Endothelial cell of umbilical vein (primary cell): ENCODE measurements around the gene ITFG1. TPM values are rescaled to one million over a fixed set of nuclear protein-coding genes. Genes with fewer than 3 reads are reported as not detected.

Source experiments
- BruUV-seq: library from RNA; stranded (reverse); fragments of 400-500 nt; replicated peaks from 2 replicates; lab custom pipeline; 2021; lab: Mats Ljungman, UMichigan
- CTCF ChIA-PET: fragments of 300-600, 350-600 bp; sonication (Branson Sonifier 250); formaldehyde crosslinking; loops from one replicate; lab custom pipeline; 2021; ENCODE audit warnings: antibody characterized with exemption, inconsistent platforms; lab: Charles Lee
- POLR2A ChIA-PET: fragments of 300-600, 350-600 bp; sonication (Branson Sonifier 250); formaldehyde crosslinking; loops from one replicate; lab custom pipeline; 2021; ENCODE audit warnings: antibody characterized with exemption, inconsistent platforms; lab: Charles Lee
- DNase-seq: peaks from one replicate; pipeline ENCODE4 v3.0.0-alpha.2; 2011; ENCODE audit warnings: low read depth, low spot score
- FAIRE-seq: peaks from 2 replicates; lab custom pipeline; 2011; peaks lifted over from hg19 to GRCh38; lab: Jason Lieb, UNC
- H2AFZ ChIP-seq: 2 replicates; pipeline ENCODE4 v1.6.0; 2012; ENCODE audit warnings: low read depth, low read length, control low read depth, inconsistent platforms
- H3K27ac ChIP-seq: 2 replicates; pipeline ENCODE4 v1.5.1; 2011; ENCODE audit warnings: low read depth, mild to moderate bottlenecking, control low read depth, low read length, moderate library complexity; ENCODE audit not compliant: insufficient read depth
- H3K27me3 ChIP-seq, 2 experiments: 2 replicates each; pipeline versions ENCODE4 v1.6.0 to v1.6.1; 2011; ENCODE audit warnings: low read length in 2 of 2, mixed read lengths in 1 of 2; ENCODE audit not compliant: control insufficient read depth in 2 of 2, insufficient read depth in 2 of 2
- H3K36me3 ChIP-seq, 2 experiments: 2 replicates in 1 of 2; 3 replicates in 1 of 2; pipeline ENCODE4 v1.5.1; 2011; ENCODE audit warnings: low read length in 2 of 2, mild to moderate bottlenecking in 1 of 2, moderate library complexity in 1 of 2; ENCODE audit not compliant: control insufficient read depth in 2 of 2, insufficient read depth in 2 of 2; ENCODE audit errors: extremely low read depth in 1 of 2
- H3K4me1 ChIP-seq: 3 replicates; pipeline ENCODE4 v1.5.1; 2011; ENCODE audit warnings: mild to moderate bottlenecking, low read length; ENCODE audit not compliant: control insufficient read depth, insufficient read depth; ENCODE audit errors: extremely low read depth
- H3K4me2 ChIP-seq: 2 replicates; pipeline ENCODE4 v1.6.1; 2011; ENCODE audit warnings: low read length, control low read depth, mixed read lengths; ENCODE audit not compliant: insufficient read depth
- H3K4me3 ChIP-seq, 3 experiments: fragments of 200-600 bp in 1 of 3; sonication (generic), shearing (Covaris generic) in 1 of 3; replicated peaks in 1 of 3; 2 replicates each; pipeline ENCODE4 v1.5.1; 2011 to 2016; ENCODE audit warnings: control low read depth in 3 of 3, low read length in 3 of 3, mild to moderate bottlenecking in 2 of 3, inconsistent platforms in 1 of 3, low read depth in 1 of 3, moderate library complexity in 1 of 3; ENCODE audit not compliant: insufficient read depth in 1 of 3
- H3K79me2 ChIP-seq: 2 replicates; pipeline ENCODE4 v1.6.0; 2012; ENCODE audit warnings: low read length, inconsistent platforms; ENCODE audit not compliant: control insufficient read depth, insufficient read depth
- H3K9ac ChIP-seq: replicated peaks from 2 replicates; pipeline ENCODE3; 2011; ENCODE audit warnings: low read length, control low read depth; ENCODE audit not compliant: insufficient read depth; ENCODE audit errors: extremely low read depth
- H3K9me1 ChIP-seq: replicated peaks from 3 replicates; pipeline ENCODE4 v1.6.0; 2011; ENCODE audit warnings: mild to moderate bottlenecking, low read length; ENCODE audit not compliant: control insufficient read depth, insufficient read depth; ENCODE audit errors: extremely low read depth
- H3K9me3 ChIP-seq: replicated peaks from 2 replicates; pipeline ENCODE4 v1.5.1; 2012; ENCODE audit warnings: low read length, inconsistent platforms; ENCODE audit not compliant: control insufficient read depth, insufficient read depth
- H4K20me1 ChIP-seq: replicated peaks from 2 replicates; pipeline ENCODE3; 2011; ENCODE audit warnings: mild to moderate bottlenecking, low read length; ENCODE audit not compliant: control insufficient read depth, insufficient read depth; ENCODE audit errors: extremely low read depth
- CTCF ChIP-seq, 2 donors: IDR thresholded peaks; 1 replicate in 1 of 2; 2 replicates in 1 of 2; pipeline ENCODE4 v1.5.1; 2011; ENCODE audit warnings: low read length in 2 of 2, mild to moderate bottlenecking in 2 of 2, moderate library complexity in 2 of 2, control low read depth in 1 of 2, inconsistent platforms in 1 of 2, low read depth in 1 of 2; ENCODE audit not compliant: insufficient read depth in 1 of 2; ENCODE audit errors: extremely low read depth in 1 of 2
- EZH2 ChIP-seq: IDR thresholded peaks from 2 replicates; pipeline ENCODE4 v1.6.1; 2012; ENCODE audit warnings: borderline replicate concordance, low read depth, mild to moderate bottlenecking, moderate library complexity, low read length, inconsistent platforms; ENCODE audit not compliant: severe bottlenecking
- FOS ChIP-seq: IDR thresholded peaks from 2 replicates; pipeline ENCODE4 v1.6.1; 2011; ENCODE audit warnings: mild to moderate bottlenecking, low read length, moderate library complexity, borderline replicate concordance; ENCODE audit not compliant: insufficient read depth
- GATA2 ChIP-seq: IDR thresholded peaks from 2 replicates; pipeline ENCODE4 v1.7.0; 2011; ENCODE audit warnings: low read depth, mild to moderate bottlenecking, moderate library complexity, mixed read lengths, low read length; ENCODE audit not compliant: insufficient read length, insufficient read depth
- JUN ChIP-seq: IDR thresholded peaks from 2 replicates; pipeline ENCODE4 v1.6.1; 2011; ENCODE audit warnings: borderline replicate concordance, low read depth; ENCODE audit not compliant: insufficient read length, insufficient read depth
- MAX ChIP-seq: IDR thresholded peaks from 2 replicates; pipeline ENCODE4 v1.6.1; 2011; ENCODE audit not compliant: insufficient read depth, insufficient read length
- MYC ChIP-seq: IDR thresholded peaks from one replicate; pipeline ENCODE4 v1.6.1; 2011; ENCODE audit warnings: mild to moderate bottlenecking, low read depth, low read length
- POLR2A ChIP-seq: IDR thresholded peaks from 2 replicates; pipeline ENCODE4 v1.6.1; 2012; ENCODE audit warnings: low read depth, mild to moderate bottlenecking, control low read depth, low read length
- POLR2AphosphoS5 ChIP-seq: IDR thresholded peaks from 2 replicates; pipeline ENCODE4 v1.6.1; 2012; ENCODE audit warnings: low read depth, mild to moderate bottlenecking, control low read depth, low read length, moderate library complexity; ENCODE audit not compliant: insufficient read depth
- dilution Hi-C: fragments of 300-500 bp; cut with MboI; formaldehyde crosslinking; loops from one replicate; pipeline ENCODE4 v1.15.0; 2019; ENCODE audit warnings: low sequenced_read_pairs; ENCODE audit not compliant: extremely low pct_ligation_motif_present
- intact Hi-C: fragments of 100-400 bp; cut with micrococcal nuclease; formaldehyde crosslinking; loops from one replicate; pipeline ENCODE4 v1.10.0; 2022
- polyA plus RNA-seq, 4 experiments: library from polyadenylated mRNA; depleted of rRNA in 3 of 4; stranded (reverse) in 3 of 4; unstranded in 1 of 4; fragments of >200 nt; gene quantifications; 2 replicates each; pipeline versions ENCODE4 v1.2.1 to v1.2.3, GENCODE V29; 2011 to 2012; ENCODE audit warnings: missing spikeins in 1 of 4
- total RNA-seq: library from RNA; stranded (reverse); gene quantifications from 2 replicates; pipeline ENCODE4 v1.2.3, GENCODE V29; 2021

Gene ITFG1
- total and polyA plus RNA-seq, 2 donors (not counting 3 experiments of a cell fraction or from before 2014, with no cell fraction given), result 32.1 to 44.2 TPM

- intact Hi-C loops, result no loop called here
- FAIRE-seq (no peak), DNase-seq (no peak)
- H3K4me2 ChIP-seq, result no peak overlapping the region
- dilution Hi-C loops, result no loop called here
- no peak overlapping the region for H3K27ac ChIP-seq
- BruUV-seq, result no TSS peak
- no peaks in the 10 kb centered on the region for H3K9me3 ChIP-seq
- no peaks in the 10 kb centered on the region for H4K20me1 ChIP-seq
- H3K9me1 ChIP-seq, result no peaks in the 10 kb centered on the region
- H2AFZ ChIP-seq, result no peak overlapping the region
- peaks cover 8 to 13% of the 10 kb centered on the region in 2 experiments for H3K36me3 ChIP-seq
- POLR2A ChIA-PET, result no interaction called here
- no peak overlapping the region for H3K9ac ChIP-seq
- TF ChIP-seq POLR2AphosphoS5, result no peak
- TF ChIP-seq POLR2A, result no peak
- TF ChIP-seq CTCF (IDR thresholded peaks at IDR 0.05; ENCODE audit: extremely low read depth in 1 of 2, insufficient read depth in 1 of 2, low read depth in 1 of 2, low read length in 2 of 2), result no peak
- no peak for TF ChIP-seq EZH2
- TF ChIP-seq FOS, result no peak
- TF ChIP-seq MAX, result no peak
- TF ChIP-seq MYC, result no peak
- no peak for TF ChIP-seq GATA2
- TF ChIP-seq JUN, result no peak
- CTCF ChIA-PET, result no interaction called here
- no peaks in the 10 kb centered on the region for H3K4me1 ChIP-seq
- no peak overlapping the region for H3K4me3 ChIP-seq
- H3K27me3 ChIP-seq, result no peaks in the 10 kb centered on the region
- H3K79me2 ChIP-seq, result peaks cover 4% of the 10 kb centered on the region
Measured at GRCh38 chr16:47499700-47500264, 38.9 kb upstream of the ITFG1 start.
